Measurements from ENCODE around the gene DTNA.
A peak's percentile ranks its signal among the peaks of the same experiment; 100 is the strongest.

The DTNA gene

DNA sequence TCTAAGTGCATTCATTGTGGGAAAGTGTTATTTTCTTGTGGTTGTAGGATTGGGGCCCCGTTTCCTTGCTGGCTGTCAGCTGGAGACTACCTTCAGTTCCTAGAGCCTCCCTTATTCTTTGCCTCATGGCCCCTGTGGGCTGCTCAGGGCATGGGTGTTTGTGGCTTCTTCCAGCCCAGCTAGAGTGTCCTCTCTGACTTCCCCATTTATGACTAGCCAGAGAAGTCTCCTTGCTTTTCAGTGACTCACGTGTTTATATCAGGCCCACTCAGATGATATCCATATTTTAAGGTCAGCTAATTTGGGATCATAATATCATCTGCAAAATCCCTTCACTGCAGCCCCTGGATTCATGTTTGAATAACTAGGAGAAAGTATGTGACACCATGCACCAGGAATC is 62.8 kb downstream of the DTNA start:
- peak; percentile 10 for DNase-seq (ENCODE audit: low read depth)

DNA sequence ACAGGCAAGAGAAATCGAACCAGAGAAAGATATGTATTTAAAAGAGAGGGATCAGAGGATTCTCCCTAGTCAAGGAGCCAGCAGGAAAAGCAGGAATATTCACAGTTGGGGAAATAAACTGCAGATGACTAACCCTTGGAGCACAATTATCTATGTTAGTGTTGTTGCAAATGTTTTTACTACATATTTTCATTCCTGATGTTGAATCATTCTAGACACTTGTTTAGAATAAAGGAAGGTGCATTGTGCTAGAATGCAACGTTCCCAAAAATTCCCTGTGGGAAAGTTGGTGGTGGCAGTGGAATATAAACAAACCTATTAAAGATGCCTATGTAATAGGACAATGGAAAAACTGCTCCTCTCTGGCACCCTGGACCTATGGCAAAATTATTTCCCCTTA is 63.3 kb downstream of the DTNA start:
- DNase-seq (ENCODE audit: low read depth): peak; percentile 50

DNA sequence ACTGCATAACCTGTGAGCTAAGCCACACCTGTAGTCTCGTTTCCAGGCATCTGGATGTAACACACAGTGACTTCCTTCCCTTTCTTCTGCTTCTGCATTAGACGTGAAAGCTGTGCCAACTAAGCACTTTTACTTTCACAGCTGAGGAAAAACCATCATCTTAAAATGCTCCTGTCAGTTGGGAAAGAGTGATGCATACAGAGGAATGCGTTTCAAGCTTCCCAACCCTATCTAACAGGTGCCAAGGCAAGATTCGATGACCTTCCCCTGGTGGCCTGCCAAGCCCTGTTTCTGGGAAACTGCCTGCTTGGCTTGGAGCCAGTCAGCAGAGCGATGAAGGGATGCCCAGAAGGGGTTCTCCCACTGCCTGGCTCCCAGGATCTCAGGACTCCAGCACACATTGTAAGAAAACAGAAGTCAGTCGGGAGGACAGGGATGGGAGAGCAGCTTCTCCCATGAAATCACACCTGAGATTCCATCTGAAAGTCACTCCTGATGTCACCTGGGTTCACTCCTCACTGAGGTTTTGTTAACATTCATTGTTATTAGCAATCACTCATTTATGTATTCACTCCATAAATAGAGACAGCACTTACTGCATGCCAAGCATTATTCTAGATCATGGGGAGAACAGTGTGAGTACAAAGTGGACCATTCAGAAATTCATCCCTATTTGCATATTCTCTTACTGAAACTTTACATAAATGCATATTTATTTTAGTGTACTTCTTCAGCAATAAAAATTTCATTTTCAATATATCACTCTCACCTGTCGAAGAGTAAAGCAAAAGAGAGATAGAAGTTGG is 64.1 kb downstream of the DTNA start:
- peak; percentile 17 for DNase-seq (ENCODE audit: low read depth)

DNA sequence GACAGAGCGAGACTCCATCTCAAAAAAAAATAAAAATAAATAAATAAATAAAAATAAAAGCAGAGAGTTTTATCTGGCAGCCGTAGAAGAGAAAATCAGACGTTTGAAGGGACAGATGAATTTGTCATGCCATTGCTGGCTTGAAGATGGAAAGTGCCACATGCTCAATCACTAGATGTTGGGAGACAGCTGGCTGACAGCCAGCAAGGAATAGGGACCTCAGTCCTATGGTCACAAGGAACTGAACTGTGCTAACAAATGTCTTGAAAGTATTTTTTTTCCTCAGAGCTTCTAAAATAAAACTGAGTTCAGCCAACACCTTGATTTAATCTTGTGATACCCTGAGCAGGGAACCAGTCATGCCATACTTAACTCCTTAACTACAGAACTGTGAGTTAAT is 65.4 kb downstream of the DTNA start:
- no peak for DNase-seq (ENCODE audit: low read depth)

DNA sequence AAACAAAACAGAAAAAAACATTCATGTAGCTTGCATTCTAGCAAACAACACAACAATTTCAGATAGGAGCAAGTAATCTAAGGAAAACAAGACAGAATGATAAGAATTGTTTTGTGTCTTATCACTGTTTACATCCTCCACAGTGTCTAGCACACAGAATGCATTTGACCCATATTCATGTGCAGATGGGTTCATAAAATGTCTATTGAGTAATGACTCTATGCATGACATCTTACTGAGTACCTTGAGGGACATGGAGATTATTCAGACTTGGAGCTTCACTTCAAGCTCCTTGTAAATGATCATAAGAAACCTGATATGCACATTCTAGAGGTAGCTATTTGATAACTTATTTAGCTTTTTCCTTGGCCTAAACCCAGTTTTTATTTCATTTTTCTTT is 69.0 kb downstream of the DTNA start:
- no peak for DNase-seq (ENCODE audit: low read depth)

DNA sequence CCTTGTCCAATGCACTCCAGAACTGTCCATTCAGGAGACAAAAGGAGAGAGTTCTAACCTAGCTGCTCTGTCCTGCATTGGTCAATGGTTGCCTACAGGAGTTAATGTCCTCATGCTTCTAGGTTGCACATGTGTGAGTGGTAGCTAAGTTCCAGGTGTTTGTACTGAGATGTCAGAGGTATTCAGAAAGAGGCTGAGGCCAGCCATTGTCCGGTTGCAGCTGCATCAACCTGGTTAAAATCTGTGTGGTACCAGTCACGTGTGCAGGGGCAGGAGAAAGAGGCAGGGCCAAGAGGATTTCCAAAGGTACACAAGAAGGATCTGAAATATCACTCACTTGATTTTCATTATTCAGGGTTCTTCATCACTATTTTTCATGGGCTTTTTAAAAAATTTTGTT is 70.8 kb downstream of the DTNA start:
- DNase-seq (ENCODE audit: low read depth): no peak

DNA sequence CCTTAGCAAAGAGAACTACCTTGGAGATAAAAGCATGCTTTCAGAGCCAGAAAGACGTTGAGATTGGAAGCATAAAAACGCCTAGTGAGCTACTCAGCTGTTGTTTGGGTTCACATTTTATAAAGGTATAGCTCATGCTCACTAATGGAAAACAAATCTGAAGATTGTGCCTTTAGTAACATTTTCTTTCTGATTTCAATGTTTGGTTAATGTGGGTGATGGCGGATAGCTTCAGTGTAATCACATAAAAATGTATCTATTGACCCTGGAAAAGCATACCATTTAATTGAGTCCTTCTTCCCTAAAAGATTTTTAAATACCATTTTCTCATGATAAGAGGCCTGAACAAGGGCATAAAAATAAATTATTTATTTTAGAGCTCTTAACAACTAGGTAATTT is 73.4 kb downstream of the DTNA start:
- DNase-seq (ENCODE audit: low read depth): no peak

DNA sequence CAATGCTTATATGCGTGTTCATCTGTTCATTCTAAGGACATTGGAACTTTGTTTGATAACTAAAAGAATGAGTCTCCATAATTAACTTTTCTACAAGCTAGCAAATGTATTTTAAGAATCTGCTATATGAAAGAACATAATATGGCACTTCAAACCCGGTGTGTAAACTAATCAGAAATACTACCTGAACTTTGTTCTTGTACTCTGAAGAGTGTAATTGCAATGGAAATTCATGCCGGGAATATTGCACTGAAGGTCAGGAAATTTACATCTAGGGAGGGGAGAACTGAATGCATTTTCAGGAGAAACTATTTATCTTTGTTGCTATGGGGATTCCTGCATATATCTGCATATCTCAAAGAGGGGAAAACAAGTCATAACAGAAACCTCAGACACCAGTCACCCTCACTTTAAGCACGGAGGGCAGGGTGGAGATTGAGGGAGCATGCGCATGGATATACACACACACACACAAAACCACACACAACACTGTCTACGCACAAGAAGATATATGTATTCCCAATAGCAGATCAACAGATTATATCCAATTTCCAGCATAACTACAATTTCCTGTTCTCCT is 76.2 kb downstream of the DTNA start:
- no peak for DNase-seq (ENCODE audit: low read depth)

DNA sequence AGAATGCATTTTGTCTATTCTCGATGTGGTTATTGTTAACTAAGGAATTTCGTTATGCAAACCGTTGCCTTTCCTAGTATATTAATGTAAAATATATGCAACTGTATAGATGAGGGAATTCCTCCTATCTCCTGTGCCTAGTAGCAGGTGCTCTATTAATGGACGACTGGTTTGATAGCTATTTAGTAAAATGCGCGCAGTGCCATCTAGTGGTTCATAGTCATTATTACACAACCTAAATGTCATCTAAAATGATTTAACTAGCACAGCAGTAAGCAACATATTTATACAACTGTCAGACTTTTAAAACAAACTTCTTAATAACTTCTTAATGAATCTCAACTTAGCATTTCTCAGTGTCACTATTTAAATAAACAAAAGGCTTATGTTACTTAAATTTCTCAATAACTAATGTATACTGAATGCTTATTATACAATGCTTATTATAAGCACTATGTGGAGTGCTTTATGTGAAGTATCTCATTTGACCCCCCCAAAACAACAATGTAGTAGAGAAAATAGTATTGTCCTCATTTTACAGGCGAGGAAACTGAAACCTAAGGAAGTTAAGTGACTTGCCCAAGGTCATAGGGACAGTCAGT is 77.9 kb downstream of the DTNA start:
- no peak for DNase-seq (ENCODE audit: low read depth)

DNA sequence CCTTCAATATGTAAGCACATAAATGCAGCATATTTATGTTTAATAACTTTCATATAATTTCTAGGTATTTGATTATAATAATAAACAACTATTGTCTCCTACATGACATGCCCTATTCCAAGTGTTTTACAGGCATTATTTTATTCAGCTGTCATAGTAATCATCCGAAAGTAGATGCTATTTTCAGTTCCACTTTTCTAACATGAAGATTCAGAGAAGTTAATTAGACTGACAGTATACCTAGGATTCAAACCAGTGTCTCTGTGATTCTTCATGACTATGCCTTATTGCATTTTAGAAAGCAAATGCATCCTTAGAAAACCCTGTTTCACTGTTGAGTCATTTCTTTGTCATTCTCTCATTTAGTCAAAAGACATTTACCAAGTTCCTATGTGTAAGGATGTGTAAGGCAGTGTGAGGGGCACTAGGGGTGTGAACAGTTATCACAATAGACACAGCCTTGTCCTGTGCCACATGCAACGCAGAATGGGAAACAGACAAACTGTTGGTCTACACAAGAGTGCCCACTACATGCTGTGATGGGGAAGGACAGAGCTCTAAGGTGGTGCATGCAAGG is 79.8 kb downstream of the DTNA start:
- no peak for DNase-seq (ENCODE audit: low read depth)

DNA sequence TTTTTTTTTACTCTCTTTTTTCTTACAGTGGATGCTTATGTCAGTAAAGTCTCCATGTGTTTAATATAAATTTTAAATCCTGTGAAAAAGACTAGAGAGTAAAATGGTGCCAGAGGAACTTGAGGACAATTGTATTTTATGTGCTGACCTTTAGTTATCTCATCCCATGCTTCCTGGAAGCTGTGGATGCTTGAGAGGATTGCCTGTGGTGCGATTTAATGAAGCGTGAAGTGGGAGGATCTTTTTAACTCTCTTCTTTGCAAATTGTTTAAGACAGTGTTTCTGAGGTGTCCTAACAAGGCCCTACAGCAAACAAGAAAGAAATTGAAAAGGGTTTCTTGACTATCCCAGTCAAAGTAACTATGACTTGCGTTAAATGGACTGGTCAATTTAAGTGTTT is 84.2 kb downstream of the DTNA start:
- DNase-seq (ENCODE audit: low read depth): no peak

DNA sequence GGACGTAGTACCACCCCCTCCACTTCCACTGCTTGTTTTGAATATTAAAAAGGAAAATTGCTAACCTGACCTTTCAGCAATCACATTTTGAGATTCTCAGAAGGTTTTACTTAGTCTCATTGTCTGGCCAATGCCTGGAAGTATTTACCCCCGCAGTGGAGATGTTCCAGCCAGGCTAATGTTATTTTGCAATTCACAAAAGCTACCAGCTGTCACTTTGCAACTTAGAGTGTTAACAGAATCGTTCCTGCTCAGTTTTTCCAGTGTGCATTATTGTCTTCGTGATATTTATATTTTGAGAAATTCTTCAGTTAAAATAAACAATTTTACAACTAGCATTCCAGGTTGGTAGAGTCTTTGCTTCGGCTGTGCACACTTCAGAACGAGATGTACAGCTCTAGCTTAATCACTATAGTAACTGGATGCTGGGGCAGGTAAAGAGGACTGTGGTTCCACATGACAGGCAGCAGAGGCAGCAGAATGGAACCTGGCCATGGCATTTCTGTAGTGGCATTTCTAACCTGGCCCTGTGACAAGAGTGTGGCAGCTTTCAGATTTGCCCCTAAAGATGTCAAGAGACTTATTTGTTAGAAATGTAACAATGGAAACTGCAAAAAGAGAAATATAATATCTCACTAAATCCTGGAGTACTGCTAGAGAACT is 85.1 kb downstream of the DTNA start:
- no peak for DNase-seq (ENCODE audit: low read depth)

DNA sequence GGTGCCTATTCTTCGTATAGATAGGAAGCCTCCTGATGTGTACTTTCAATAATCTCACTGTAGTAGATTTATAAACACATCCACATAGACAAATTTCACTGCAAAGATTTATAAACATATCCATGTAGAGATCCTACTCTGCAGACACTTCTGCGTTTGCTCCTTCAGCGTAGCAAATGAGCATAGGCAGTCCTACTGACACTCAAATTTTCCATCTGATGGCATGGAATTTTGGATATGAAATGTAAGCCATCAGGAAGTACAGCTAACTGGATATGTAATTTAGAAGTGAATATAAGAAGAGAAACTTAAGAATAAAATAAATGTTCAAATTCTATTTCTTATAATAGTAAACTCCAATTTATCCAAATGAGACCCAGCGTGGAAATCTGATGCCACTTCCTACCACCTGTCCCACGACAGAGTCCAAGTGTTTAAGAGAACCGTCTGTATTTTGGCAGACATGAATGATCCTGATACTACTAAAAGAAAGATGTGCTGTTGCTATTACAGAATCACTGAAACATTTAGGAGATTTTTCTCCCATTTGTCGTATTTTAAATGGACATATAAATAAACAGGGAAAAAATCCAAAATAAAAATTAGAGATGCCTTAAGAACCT is 86.0 kb downstream of the DTNA start:
- no peak for DNase-seq (ENCODE audit: low read depth)

DNA sequence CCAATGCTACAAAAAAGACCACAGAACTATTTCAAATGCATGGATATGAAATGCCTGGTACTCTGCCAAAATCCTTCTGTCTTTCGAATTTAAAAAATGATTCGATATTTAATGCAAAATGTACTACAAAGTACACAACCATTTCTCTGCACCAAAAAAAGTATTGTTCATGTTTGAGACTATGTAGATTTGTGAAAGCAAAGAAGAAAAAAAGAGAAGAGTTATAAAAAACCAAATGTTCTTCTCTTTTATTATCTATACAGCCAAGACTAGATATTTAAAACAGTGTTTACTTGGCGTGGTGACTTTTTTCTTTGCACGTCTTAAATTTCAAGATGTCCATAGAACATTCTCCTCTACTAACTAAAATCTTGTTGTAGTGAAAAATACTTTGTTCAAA is 89.2 kb downstream of the DTNA start:
- DNase-seq (ENCODE audit: low read depth): no peak

DNA sequence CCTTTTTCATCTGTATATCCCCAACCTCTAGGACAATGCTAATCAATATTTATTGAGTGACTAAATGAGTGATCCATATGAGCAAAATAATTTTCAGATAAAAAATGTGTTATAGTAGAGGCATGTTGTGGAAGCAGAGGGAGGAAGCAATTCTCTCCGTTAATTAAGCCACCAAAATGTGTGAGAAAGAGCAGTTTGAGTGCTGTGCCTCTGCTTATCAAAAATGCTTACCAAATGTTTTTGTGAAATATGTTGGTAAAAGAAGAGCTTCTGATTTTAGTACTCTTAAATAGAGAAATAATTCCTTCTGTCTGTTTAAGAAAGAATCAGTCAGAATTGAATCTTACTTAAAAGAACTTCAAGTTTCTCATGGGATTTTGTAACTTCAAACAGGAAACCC is 90.3 kb downstream of the DTNA start:
- no peak for DNase-seq (ENCODE audit: low read depth)

DNA sequence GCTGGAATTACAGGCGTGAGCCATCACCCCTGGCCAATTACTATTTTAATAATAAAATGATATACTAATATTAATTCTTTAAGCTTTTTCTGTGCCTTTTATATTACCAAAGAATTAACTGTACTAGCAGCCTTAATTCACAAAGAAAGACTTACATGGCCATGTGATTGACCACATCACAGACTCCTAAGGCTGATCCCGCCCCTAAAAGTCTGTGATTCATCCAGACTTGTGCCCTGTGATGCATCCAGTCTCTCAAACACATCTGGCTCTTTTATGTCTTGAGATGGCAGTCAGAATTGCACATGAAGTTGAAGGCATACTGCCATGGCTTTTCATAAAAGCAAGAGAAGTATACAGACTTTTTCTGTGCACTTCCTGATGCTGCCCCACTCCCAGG is 91.7 kb downstream of the DTNA start:
- peak; percentile 25 for DNase-seq (ENCODE audit: low read depth)

DNA sequence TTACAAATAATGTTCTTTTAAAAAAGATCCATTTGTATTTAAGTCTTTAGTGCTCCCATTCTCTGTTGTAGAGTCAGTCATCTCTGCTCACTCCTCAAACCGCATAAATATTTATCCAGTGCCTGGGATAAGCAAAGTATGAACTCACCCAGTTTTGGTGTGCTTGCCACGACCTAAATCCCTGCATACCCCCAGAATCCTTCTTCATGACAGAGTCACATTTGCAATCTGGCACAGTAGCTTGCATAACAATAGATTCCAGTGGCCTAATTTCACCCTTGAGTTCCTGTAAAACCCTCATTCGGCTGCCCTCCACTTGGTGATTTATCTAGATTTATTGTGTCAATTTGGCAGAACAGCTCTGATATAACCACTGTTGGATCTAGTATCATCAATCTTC is 92.9 kb downstream of the DTNA start:
- no peak for DNase-seq (ENCODE audit: low read depth)

DNA sequence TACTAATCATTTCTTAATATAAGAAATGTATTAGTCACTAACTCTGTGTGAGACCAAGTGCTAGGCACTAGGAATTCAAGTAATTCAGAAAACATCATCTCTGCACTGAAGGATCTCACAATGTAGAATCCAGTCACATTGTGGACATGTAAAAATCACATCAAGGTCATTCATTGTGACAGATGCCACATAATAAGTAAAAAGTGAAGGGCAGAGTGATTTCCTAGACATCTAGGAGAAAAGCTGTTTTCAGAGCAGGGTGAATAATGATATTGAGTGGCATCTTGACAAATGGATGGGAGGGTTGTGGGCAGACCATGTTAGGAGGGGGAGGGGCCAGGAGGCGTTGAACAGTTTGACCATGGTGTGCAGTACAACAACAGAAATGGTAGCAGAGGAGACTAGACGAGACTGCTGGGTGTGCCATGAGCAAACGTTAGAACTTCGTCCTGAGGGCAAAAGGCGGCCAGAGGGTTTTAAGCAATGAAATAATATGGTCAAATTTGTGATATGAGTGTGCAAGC is 93.8 kb downstream of the DTNA start:
- no peak for DNase-seq (ENCODE audit: low read depth)

DNA sequence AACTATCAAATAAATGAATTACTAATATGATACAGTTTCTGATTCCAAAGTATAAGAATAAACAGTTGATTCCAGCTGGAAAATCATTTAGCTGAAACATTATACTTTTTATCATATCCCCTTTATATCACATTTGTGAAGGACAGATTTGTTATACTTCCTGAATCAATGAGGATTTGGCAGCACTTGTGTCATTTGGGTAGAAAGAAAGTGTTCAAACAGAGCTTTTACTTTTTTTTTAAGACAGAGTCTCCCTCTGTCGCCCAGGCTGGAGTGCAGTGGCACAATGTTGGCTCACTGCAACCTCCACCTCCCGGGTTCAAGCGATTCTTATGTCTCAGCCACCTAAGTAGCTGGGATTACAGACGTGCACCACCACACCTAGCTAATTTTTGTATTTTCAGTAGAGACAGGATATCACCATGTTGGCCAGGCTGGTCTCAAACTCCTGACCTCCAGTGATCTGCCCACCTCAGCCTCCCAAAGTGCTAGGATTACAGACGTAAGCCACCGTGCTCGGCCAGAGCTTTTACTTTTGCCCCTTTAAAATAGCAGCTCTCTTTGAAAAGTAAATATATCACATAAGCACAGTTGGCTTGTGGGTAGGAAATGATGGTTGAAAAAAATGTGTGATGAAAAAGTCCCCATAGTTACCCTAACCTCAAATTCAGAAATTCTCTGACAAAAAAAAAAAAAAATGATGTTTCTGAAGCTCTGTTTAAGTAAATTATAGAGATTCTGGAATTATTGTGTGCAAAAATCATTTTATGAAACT is 95.2 kb downstream of the DTNA start:
- no peak for DNase-seq (ENCODE audit: low read depth)

DNA sequence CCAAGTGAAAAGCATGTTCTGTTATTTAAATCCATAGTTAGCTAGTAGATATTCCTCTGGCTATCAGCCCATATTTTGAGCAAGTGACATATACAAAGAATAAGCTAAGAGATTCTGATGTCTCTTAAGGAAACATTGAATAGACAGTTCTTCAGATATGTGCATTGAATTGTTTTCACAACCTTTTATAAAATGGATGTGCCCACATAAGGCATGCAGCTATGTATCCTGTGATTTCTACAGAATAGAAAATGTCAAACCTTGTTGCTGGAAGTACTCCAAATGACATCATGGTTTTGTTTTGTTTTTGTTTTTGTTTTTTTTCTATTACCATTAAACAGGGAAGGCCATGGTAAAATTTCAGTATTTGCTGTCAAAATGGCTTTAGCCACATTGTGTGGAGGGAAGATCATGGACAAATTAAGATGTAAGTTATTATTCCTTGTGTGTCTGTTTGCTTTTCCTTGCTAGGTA is 95.8 kb downstream of the DTNA start:
- no peak for DNase-seq (ENCODE audit: low read depth)

DNA sequence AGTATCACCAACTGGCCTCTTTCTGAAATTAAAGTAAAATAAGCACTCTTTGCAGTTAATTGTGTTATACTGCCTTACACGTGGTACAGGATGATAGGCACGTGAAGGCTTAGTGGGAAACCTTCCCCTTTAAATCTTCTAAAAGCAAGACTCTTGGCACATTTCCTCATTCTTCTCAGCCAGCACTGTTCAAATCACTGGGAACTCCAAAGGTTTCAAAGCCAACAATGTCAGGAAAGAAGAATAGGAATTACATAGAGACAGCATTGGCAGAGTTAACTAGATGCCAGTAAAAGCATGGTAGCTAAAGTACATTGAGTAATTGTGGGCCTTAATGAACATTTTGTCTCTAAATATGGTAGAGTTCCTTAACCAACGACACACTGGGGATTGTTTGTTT is 96.4 kb downstream of the DTNA start:
- no peak for DNase-seq (ENCODE audit: low read depth)

All from GM04503 (cell line).